Testis (tissue), 2 donors: ENCODE measurements around the gene PHIP.

ENCODE experiments used
- CTCF ChIP-seq, 3 experiments: fragments of 450-650 bp in 2 of 3; fragments of 200-600 bp in 1 of 3; sonication (generic) in 1 of 3; IDR thresholded peaks; one replicate each; pipeline ENCODE4 v1.5.1; 2016 to 2019; ENCODE audit warnings: antibody characterized with exemption in 3 of 3, mild to moderate bottlenecking in 2 of 3, moderate library complexity in 1 of 3
- POLR2A ChIP-seq: fragments of 450-650 bp; IDR thresholded peaks from one replicate; pipeline ENCODE4 v1.6.1; 2017; ENCODE audit warnings: antibody characterized with exemption, mild to moderate bottlenecking, moderate library complexity

DNA sequence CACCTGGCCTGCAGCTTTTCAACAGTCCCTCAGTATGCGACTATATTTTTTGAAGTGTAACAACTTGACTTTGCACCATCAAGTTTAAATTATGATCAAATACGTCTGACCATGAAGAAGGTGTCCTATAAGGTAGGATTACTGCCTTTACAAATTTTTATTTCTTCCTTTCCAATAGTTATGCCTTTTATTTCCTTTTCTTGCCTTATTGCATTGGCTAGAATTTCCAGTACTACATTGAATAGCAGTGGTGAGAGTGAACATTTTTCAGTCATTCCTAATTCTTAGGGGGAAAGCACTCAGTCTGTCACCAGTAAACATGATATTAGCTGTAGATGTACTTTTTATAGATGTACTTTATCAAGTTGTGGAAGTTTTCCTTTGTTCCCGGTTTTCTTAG is 129.3 kb downstream of the PHIP start:
- TF ChIP-seq CTCF (IDR thresholded peaks at IDR 0.05) (no peak), POLR2A (no peak)
